GM18861 (cell line): ENCODE results near the gene MYCBP2.
"Not testable (repeated sequence)": the region's sequence is repeated elsewhere in the genome, so short reads cannot be mapped to it uniquely, and the experiment has no call there.

Experiments used
- ATAC-seq: cut with Tn5 transposase; IDR thresholded peaks from one replicate; pipeline ENCODE4 v1.9.1; 2021; ENCODE audit not compliant: unreplicated experiment

MYCBP2 gene

GRCh38 chr13:77326905-77327604, at the start of gene MYCBP2:
Gene MYCBP2 (minus strand): TSS chr13:77327094. CDS start chr13:77326775, 319 bp downstream.
- ATAC-seq = peak; percentile 44

- ATAC-seq = no peak
Observed at GRCh38 chr13:77375560-77376108, 48.7 kb upstream of the MYCBP2 start.

- peak; percentile 61 for ATAC-seq
Observed at GRCh38 chr13:77374786-77375185, 47.9 kb upstream of the MYCBP2 start.

- ATAC-seq = no peak
Observed at GRCh38 chr13:77374339-77374738, 47.4 kb upstream of the MYCBP2 start.

- ATAC-seq = no peak
Observed at GRCh38 chr13:77373502-77373901, 46.6 kb upstream of the MYCBP2 start.

- no peak for ATAC-seq
Observed at GRCh38 chr13:77372275-77372674, 45.4 kb upstream of the MYCBP2 start.

GRCh38 chr13:77370888-77371287, 44.0 kb upstream of the MYCBP2 start:
- ATAC-seq = no peak

GRCh38 chr13:77362166-77362565, 35.3 kb upstream of the MYCBP2 start:
- ATAC-seq = no peak

- no peak for ATAC-seq
Observed at GRCh38 chr13:77360032-77360685, 33.3 kb upstream of the MYCBP2 start.

- no peak for ATAC-seq
Observed at GRCh38 chr13:77359171-77359570, 32.3 kb upstream of the MYCBP2 start.

GRCh38 chr13:77358001-77358400, 31.1 kb upstream of the MYCBP2 start:
- ATAC-seq = no peak

GRCh38 chr13:77356155-77356554, 29.3 kb upstream of the MYCBP2 start:
- ATAC-seq = no peak

- ATAC-seq = peak; percentile 59
Observed at GRCh38 chr13:77353995-77354394, 27.1 kb upstream of the MYCBP2 start.

- no peak for ATAC-seq
Observed at GRCh38 chr13:77351315-77351714, 24.4 kb upstream of the MYCBP2 start.

GRCh38 chr13:77350811-77351210, 23.9 kb upstream of the MYCBP2 start:
- ATAC-seq = no peak

- ATAC-seq = no peak
Observed at GRCh38 chr13:77349365-77349764, 22.5 kb upstream of the MYCBP2 start.

- not testable (repeated sequence) for ATAC-seq
Observed at GRCh38 chr13:77347351-77347750, 20.5 kb upstream of the MYCBP2 start.

- peak; percentile 56 for ATAC-seq
Observed at GRCh38 chr13:77345150-77345780, 18.4 kb upstream of the MYCBP2 start.

- no peak for ATAC-seq
Observed at GRCh38 chr13:77343841-77344240, 16.9 kb upstream of the MYCBP2 start.

GRCh38 chr13:77339408-77339807, 12.5 kb upstream of the MYCBP2 start:
- peak; percentile 68 for ATAC-seq

GRCh38 chr13:77338961-77339401, 12.1 kb upstream of the MYCBP2 start:
- peak; percentile 43 for ATAC-seq

GRCh38 chr13:77338329-77338728, 11.4 kb upstream of the MYCBP2 start:
- ATAC-seq = peak; percentile 22
